MM.1S (cell line): ENCODE data around the gene TAF1B.

Experiments
- CTCF ChIP-seq: fragments of 300-600 bp; sonication (generic); IDR thresholded peaks from 2 replicates; pipeline ENCODE4 v1.5.1; 2016; ENCODE audit warnings: antibody characterized with exemption, low read length, mixed read lengths
- EZH2 ChIP-seq: fragments of 300-600 bp; sonication (generic); optimal IDR thresholded peaks from 2 replicates; pipeline ENCODE3; 2017; ENCODE audit warnings: low read depth, mild to moderate bottlenecking, antibody characterized with exemption, low read length, mixed read lengths

- TF ChIP-seq EZH2, result no peak
- no peak for TF ChIP-seq CTCF
Measured at GRCh38 chr2:9949992-9950520, 106.8 kb downstream of the TAF1B start.
